ENCODE data around the gene CD3E.

DNA sequence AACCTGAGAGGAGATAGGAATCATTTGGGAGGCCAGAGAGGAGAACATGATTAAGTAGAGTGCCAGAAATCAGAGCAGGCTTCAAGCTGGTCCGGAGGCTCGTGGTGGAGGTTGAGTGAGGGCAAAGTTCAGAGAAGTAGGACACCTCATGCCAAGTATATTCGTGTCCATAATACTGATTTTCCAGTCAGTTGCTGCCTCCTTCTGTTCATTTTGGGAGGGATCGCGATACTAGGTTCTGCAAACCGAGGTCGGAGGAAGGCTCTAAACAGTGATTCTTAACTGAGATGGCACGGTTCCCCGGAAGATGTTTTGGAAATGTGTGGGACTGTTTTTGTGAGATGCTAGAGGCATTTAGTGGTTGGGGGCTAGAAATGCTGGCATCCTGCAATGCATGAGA lies 13.6 kb upstream of the CD3E start:
- TF ChIP-seq, protein P1, sequence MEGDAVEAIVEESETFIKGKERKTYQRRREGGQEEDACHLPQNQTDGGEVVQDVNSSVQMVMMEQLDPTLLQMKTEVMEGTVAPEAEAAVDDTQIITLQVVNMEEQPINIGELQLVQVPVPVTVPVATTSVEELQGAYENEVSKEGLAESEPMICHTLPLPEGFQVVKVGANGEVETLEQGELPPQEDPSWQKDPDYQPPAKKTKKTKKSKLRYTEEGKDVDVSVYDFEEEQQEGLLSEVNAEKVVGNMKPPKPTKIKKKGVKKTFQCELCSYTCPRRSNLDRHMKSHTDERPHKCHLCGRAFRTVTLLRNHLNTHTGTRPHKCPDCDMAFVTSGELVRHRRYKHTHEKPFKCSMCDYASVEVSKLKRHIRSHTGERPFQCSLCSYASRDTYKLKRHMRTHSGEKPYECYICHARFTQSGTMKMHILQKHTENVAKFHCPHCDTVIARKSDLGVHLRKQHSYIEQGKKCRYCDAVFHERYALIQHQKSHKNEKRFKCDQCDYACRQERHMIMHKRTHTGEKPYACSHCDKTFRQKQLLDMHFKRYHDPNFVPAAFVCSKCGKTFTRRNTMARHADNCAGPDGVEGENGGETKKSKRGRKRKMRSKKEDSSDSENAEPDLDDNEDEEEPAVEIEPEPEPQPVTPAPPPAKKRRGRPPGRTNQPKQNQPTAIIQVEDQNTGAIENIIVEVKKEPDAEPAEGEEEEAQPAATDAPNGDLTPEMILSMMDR (IDR thresholded peaks at IDR 0.05) = peak; percentile 40
- no peak for TF ChIP-seq ZFX (IDR thresholded peaks at IDR 0.05; ENCODE audit: borderline replicate concordance)
